ENCODE results near the gene TCP11. TPM values are rescaled to one million over a fixed set of nuclear protein-coding genes. Genes with fewer than 3 reads are reported as not detected.

TCP11 gene
- total RNA-seq, 1 experiment from 2014 or later, result not detected

- H3K4me1 ChIP-seq (ENCODE audit: insufficient read depth, low read length), result no peaks in the 10 kb centered on the region
Measured at GRCh38 chr6:35184580-35185301, 43.6 kb upstream of the TCP11 start.

More at GRCh38 chr6:35184580-35185301, 43.6 kb upstream of the TCP11 start:
- DNase-seq, result no peak
- no peak overlapping the region for H3K4me3 Mint-ChIP-seq
- WGBS (ENCODE audit: extremely low coverage, insufficient read length, low lambda C conversion rate), result no CpG with 5 or more reads among the region's 9 CpGs
- Histone ChIP-seq H3K79me1 (ENCODE audit: insufficient read depth, low read depth, low read length, poor library complexity, severe bottlenecking) (no peaks in the 10 kb centered on the region), H3K4ac (ENCODE audit: low read depth, low read length) (no peak overlapping the region), H2AK5ac (ENCODE audit: insufficient read length, low read length) (no peak overlapping the region), H3K14ac (ENCODE audit: insufficient read depth, low read length) (no peak overlapping the region), H3K79me2 (ENCODE audit: insufficient read depth, low read length) (no peaks in the 10 kb centered on the region), H3K23ac (ENCODE audit: insufficient read length, low read depth, low read length) (no peak overlapping the region), H3K56ac (ENCODE audit: insufficient read length, low read depth, low read length) (no peak overlapping the region), H3K18ac (ENCODE audit: insufficient read length, low read depth, low read length) (no peak overlapping the region), H4K91ac (ENCODE audit: insufficient read length, low read depth, low read length) (no peak overlapping the region), H4K8ac (replicated peaks; ENCODE audit: insufficient read length, low read depth, low read length) (no peak overlapping the region), H2BK20ac (ENCODE audit: low read depth, low read length, poor library complexity, severe bottlenecking) (no peak overlapping the region), H2AFZ (ENCODE audit: low read length) (no peak overlapping the region), H3K4me2 (ENCODE audit: insufficient read depth, insufficient read length, low read length) (no peak overlapping the region), H2BK120ac (ENCODE audit: low read depth, low read length, poor library complexity, severe bottlenecking) (no peak overlapping the region), H3T11ph (ENCODE audit: low read length) (no peak overlapping the region), H3K27me3 (ENCODE audit: insufficient read depth, low read length) (no peaks in the 10 kb centered on the region), H2BK5ac (ENCODE audit: insufficient read length, low read length) (no peak overlapping the region), H3K9me3 (ENCODE audit: control insufficient read depth, low read depth, low read length) (no peaks in the 10 kb centered on the region), H2BK15ac (ENCODE audit: low read depth, low read length) (no peak overlapping the region), H3K27ac (ENCODE audit: insufficient read length, low read depth, low read length) (no peak overlapping the region), H3K23me2 (ENCODE audit: insufficient read length, low read depth, low read length, poor library complexity, severe bottlenecking) (no peaks in the 10 kb centered on the region), H3K9ac (ENCODE audit: extremely low read depth, insufficient read length, low read length) (no peak overlapping the region), H4K5ac (ENCODE audit: insufficient read length, low read depth, low read length) (no peak overlapping the region), H4K20me1 (ENCODE audit: control insufficient read depth, insufficient read depth, insufficient read length) (no peaks in the 10 kb centered on the region), H2BK12ac (ENCODE audit: insufficient read length, low read depth, low read length) (no peak overlapping the region)
- peaks cover 0 to 3% of the 10 kb centered on the region in 2 experiments; a peak in 1 of 5 replicates for H3K9me3 Mint-ChIP-seq
- peaks cover 0 to 9% of the 10 kb centered on the region in 2 experiments; a peak in 3 of 4 replicates for H3K4me1 Mint-ChIP-seq
- peaks cover 19% of the 10 kb centered on the region for H3K27me3 Mint-ChIP-seq (ENCODE audit: low read depth)
- no peak overlapping the region for H3K27ac Mint-ChIP-seq
- TF ChIP-seq CTCF (conservative IDR thresholded peaks at IDR 0.05), result no peak
- H3K36me3 Mint-ChIP-seq (ENCODE audit: insufficient read depth in 1 of 3, low read depth in 3 of 3), result no peaks in the 10 kb centered on the region
